Measurements from ENCODE around the gene HEXD. TPM values are rescaled to one million over a fixed set of nuclear protein-coding genes. Genes with fewer than 3 reads are reported as not detected.

Gene HEXD
- total and polyA plus RNA-seq, 2 of the 8 experiments (the other 6 are each of a cell fraction or from before 2014, with no cell fraction given), result 20.6 to 21.8 TPM

DNA sequence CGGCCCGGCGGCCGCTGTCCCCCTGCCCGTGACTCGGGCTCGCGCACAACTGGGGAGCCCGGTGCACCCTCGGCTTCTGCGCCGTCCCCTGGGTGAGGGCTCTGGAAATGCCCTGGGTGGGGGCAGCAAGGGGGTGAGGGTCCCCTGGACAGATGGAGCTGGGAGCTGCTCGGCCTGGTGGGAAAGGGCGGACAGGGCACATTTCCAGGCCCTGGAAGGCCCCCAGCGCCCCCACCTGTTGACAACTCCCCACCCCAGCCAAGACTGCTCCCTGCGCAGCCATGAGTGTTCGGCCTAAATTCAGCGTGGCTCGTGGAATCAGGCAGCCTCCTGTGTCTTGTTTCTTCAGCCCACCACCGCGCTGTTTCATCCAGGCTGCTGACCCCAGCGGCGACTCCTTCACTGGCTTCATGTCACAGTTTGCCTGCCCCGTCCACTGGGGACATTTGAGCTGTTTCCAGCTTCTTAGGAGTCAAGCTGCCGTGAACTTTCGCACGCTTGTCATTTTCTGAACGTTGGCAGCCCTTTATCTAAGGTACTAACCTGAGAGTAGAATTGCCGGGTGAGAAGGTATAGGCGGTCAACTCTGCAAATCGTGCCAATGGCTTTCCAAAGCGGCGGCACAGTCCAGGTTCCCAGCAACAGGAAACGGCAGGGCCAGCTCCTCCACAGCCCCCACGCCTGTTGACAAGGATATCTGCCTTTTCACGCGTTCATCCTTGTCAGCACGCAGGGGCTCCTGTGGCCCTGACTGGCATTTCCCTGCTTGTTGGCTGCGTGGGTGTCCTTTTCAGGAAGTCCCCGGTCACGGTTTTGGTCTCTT lies 45.7 kb upstream of the HEXD start:
- Histone ChIP-seq H3K36me3 (ENCODE audit: control insufficient read depth in 2 of 4, insufficient read depth in 4 of 4, low read length in 3 of 4) (no peaks in the 10 kb centered on the region), H3K4me1 (replicated peaks in 1 of 4; ENCODE audit: control insufficient read depth in 3 of 4, insufficient read depth in 4 of 4, low read length in 3 of 4) (peaks cover 0 to 6% (median 0%) of the 10 kb centered on the region in 4 experiments; a peak in 2 of 7 replicates), H2BK5ac (ENCODE audit: low read depth, low read length) (no peak overlapping the region), H3K56ac (replicated peaks; ENCODE audit: insufficient read length, low read depth, low read length) (no peak overlapping the region), H3K27me3 (replicated peaks in 1 of 4; ENCODE audit: control insufficient read depth in 3 of 4, extremely low read depth in 1 of 4, insufficient read depth in 3 of 4, low read length in 3 of 4) (peaks cover 29 to 65% (median 53%) of the 10 kb centered on the region in 4 experiments), H3K14ac (ENCODE audit: insufficient read length) (no peak overlapping the region), H2BK15ac (ENCODE audit: low read length) (0 out of 2 replicates have a peak overlapping the region, but pooled peaks have one; percentile 34), H3K4me3 (ENCODE audit: extremely low read depth in 1 of 4, insufficient read depth in 2 of 4, low read depth in 3 of 4, low read length in 4 of 4) (peak overlapping the region in 3 of 4 experiments; percentile 8 to 61 (median 28); a peak in 3 of 8 replicates), H3K9ac (replicated peaks in 1 of 4; ENCODE audit: extremely low read depth in 1 of 4, low read depth in 3 of 4, low read length in 3 of 4) (no peak overlapping the region), H2BK120ac (replicated peaks; ENCODE audit: low read depth, low read length) (no peak overlapping the region), H2AFZ (ENCODE audit: low read length) (no peak overlapping the region), H4K20me1 (replicated peaks in 1 of 2; ENCODE audit: control insufficient read depth in 1 of 2, insufficient read depth in 2 of 2, low read length in 2 of 2) (peaks cover 0 to 4% of the 10 kb centered on the region in 2 experiments), H2BK12ac (ENCODE audit: low read depth, low read length) (no peak overlapping the region), H3K9me3 (ENCODE audit: insufficient read depth in 2 of 2, low read depth in 1 of 2, low read length in 1 of 2) (no peaks in the 10 kb centered on the region; a peak in 1 of 4 replicates), H2AK5ac (ENCODE audit: low read depth, low read length) (no peak overlapping the region), H4K8ac (ENCODE audit: extremely low read depth, insufficient read depth, low read length) (peak overlapping the region; percentile 25; the same call in 1 of the 2 replicates), H3K23me2 (ENCODE audit: low read depth, low read length) (peaks cover 7% of the 10 kb centered on the region; the same call in 1 of the 2 replicates), H3K23ac (ENCODE audit: insufficient read length) (no peak overlapping the region), H4K5ac (ENCODE audit: insufficient read length, low read depth, low read length) (no peak overlapping the region), H2BK20ac (ENCODE audit: low read length) (no peak overlapping the region), H3K27ac (ENCODE audit: low read depth, low read length) (no peak overlapping the region), H3K4me2 (ENCODE audit: insufficient read depth in 1 of 2, low read depth in 2 of 2, low read length in 2 of 2) (peak overlapping the region; percentile 59 to 67; a peak in 3 of 4 replicates), H3K79me1 (ENCODE audit: low read depth, low read length) (no peaks in the 10 kb centered on the region), H4K91ac (replicated peaks; ENCODE audit: insufficient read length, low read length) (no peak overlapping the region), H3K18ac (ENCODE audit: extremely low read depth, low read length) (no peak overlapping the region), H3K79me2 (ENCODE audit: control insufficient read depth in 1 of 2, insufficient read depth in 2 of 2, low read length in 2 of 2) (no peaks in the 10 kb centered on the region), H3K4ac (replicated peaks; ENCODE audit: insufficient read length, low read depth, low read length) (no peak overlapping the region)
- no peak for DNase-seq (ENCODE audit: low read depth in 1 of 2, low spot score in 2 of 2)
- no peak for FAIRE-seq
- CTCF ChIA-PET (ENCODE audit: partially characterized antibody), result interaction anchor here (2.5 kb wide), 1 partner anchor 13 kb away, joined by 6 read pairs; no protein-coding TSS in a partner anchor
- POLR2A ChIA-PET (ENCODE audit: partially characterized antibody), result interaction anchor here (0.6 kb wide), 2 partner anchors 81 to 324 kb away, joined by 3 to 4 read pairs; no protein-coding TSS in a partner anchor
- TF ChIP-seq, protein P1, sequence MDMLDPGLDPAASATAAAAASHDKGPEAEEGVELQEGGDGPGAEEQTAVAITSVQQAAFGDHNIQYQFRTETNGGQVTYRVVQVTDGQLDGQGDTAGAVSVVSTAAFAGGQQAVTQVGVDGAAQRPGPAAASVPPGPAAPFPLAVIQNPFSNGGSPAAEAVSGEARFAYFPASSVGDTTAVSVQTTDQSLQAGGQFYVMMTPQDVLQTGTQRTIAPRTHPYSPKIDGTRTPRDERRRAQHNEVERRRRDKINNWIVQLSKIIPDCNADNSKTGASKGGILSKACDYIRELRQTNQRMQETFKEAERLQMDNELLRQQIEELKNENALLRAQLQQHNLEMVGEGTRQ (IDR thresholded peaks at IDR 0.05; ENCODE audit: low read length), result no peak
- peak; percentile 36 for TF ChIP-seq SUZ12 (IDR thresholded peaks at IDR 0.05; ENCODE audit: low read length)
- TF ChIP-seq CTBP2 (IDR thresholded peaks at IDR 0.05; ENCODE audit: borderline replicate concordance, insufficient read depth, insufficient read length, low read length), result no peak
- TF ChIP-seq EZH2 (IDR thresholded peaks at IDR 0.05; ENCODE audit: low read depth, low read length, severe bottlenecking), result peak; percentile 52
- TF ChIP-seq EP300 (IDR thresholded peaks at IDR 0.05; ENCODE audit: borderline replicate concordance in 1 of 2, low read depth in 2 of 2, low read length in 2 of 2), result no peak
- 73% methylated on average over 28 of the region's 41 CpGs; no CpG with 5 or more reads in 1 of the 2 experiments for WGBS, 2 experiments (ENCODE audit: extremely low coverage in 1 of 2, insufficient coverage in 1 of 2, insufficient read length in 1 of 2, insufficient replicate concordance in 2 of 2, low coverage in 1 of 2, low lambda C conversion rate in 2 of 2, missing lambda C conversion rate in 1 of 2)
